Measurements from ENCODE around the gene PMF1. TPM values are rescaled to one million over a fixed set of nuclear protein-coding genes. Genes with fewer than 3 reads are reported as not detected.

The PMF1 gene
- 34.1 TPM for total RNA-seq

DNA sequence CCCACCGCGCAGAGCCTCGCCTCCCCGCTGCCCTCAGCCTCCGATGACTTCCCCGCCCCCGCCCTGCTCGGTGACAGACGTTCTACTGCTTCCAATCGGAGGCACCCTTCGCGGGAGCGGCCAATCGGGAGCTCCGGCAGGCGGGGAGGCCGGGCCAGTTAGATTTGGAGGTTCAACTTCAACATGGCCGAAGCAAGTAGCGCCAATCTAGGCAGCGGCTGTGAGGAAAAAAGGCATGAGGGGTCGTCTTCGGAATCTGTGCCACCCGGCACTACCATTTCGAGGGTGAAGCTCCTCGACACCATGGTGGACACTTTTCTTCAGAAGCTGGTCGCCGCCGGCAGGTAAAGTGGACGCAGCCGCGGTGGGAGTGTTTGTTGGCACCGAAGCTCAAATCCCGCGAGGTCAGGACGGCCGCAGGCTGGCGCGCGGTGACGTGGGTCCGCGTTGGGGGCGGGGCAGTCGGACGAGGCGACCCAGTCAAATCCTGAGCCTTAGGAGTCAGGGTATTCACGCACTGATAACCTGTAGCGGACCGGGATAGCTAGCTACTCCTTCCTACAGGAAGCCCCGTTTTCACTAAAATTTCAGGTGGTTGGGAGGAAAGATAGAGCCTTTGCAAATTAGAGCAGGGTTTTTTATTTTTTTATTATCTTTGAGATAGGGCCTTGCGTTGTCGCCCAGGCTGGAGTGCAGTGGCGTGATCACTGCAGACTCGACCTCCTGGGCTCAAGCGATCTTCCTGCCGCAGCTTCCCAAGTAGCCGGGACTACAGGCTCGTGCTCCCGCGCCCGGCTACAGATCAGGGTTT is at the start of gene PMF1:
PMF1 (plus strand) TSS at position 175 of the 811 bp plus-strand sequence; CDS start at position 184, 9 bp downstream.

DNA sequence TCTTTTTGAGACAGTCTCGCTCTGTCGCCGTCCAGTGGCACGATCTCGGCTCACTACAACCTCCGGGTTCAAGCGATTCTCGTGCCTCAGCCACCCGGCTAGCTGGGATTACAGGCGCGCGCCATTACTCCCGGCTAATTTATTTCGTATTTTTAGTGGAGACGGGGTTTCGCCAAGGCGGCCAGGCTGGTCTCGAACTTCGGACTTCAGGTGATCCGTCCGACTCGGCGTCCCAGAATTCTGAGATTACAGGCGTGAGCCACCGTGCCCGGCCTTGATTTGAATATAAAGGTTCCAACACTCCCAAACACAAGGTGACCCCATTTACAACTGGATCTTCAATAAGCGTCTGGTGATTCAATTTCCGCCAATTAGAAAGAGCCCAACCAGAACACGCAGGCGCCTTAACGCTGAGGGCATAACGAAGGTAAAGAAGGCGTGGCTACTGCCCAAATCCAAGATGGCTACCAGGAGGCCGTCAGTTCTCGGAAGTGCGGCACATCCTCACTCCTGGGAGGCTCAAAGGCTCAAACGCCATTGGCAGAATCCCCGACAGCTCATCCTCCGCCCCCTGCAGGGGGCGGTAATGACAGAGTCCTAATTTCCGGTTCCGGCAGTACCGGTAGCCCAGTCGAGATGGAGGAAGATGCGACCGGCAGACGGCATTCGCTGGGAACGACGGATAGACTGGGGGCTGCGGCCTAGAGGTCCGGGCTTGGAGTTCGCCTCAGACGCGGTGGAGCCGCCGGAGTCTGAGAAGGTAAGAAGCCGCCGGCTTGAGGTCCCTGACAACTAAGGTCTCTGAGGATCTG is 19.1 kb upstream of the PMF1 start, which contains the start of gene SLC25A44:
SLC25A44 (plus strand) TSS at position 617 of the 812 bp plus-strand sequence. CDS start 5,744 bp downstream, outside the sequence.

DNA sequence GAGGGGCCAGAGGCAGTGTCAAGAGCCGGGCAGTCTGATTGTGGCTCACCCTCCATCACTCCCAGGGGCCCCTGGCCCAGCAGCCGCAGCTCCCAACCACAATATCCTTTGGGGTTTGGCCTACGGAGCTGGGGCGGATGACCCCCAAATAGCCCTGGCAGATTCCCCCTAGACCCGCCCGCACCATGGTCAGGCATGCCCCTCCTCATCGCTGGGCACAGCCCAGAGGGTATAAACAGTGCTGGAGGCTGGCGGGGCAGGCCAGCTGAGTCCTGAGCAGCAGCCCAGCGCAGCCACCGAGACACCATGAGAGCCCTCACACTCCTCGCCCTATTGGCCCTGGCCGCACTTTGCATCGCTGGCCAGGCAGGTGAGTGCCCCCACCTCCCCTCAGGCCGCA is 29.1 kb downstream of the PMF1 start, which contains the start of gene BGLAP:
BGLAP (plus strand) TSS at position 259 of the 400 bp plus-strand sequence; CDS start at position 307, 48 bp downstream.

GRCh38 chr1:156247460-156248322 is 34.9 kb downstream of the PMF1 start, which contains the start of gene PAQR6:
TSS of gene PAQR6 (minus strand) at chr1:156248056. CDS start at chr1:156246731, 1,325 bp downstream.

DNA sequence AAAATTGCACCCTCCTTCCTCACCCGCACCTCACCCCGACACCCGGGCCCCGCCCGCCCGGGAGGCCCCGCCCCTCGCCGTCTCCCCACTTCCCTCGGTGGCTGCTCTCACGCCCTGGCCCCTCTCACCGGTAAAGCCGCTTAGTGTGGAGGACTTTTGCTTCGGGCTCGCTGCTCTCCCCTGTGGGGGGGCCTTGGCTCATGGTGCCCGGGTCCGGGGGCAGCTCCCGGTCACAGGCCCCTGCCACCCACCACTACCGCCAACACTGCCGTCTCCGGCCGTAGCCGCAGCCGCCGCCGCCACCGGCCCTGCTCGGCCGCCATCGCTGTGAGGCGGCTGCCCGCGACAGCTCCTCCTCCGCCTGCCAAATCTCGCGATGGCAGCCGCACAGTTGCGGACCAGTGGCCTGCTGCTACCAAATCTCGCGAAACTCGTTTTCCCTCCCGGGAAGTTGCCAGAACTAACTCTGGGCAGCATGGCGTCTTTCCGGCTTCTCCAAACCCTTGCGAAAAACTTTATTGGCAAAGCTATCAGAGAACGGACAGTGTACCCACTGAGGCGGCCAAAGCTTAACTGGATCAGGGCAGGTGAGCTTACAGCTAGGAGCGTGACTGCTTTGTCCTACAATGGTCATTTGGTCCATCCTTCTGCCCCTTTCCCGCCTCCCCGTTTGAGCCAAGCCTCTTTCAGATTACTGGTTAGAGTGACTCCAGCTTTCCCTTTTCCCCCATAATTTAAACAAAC is 69.8 kb downstream of the PMF1 start, which contains the start of gene SMG5:
SMG5 (minus strand) TSS at position 347 of the 744 bp plus-strand sequence; CDS start at position 202, 145 bp downstream.

GRCh38 chr1:156284112-156284511 is 71.3 kb downstream of the PMF1 start, which contains the start of gene TMEM79:
TSS of gene TMEM79 (plus strand) at chr1:156284325. CDS start at chr1:156285227, 902 bp downstream.

Small RNA genes lying within 50 kb of the gene (small RNA-seq; reads per million reads assigned to genes)
- gene RF00568 (ENCODE audit: low replicate concordance), result not detected

Other genes starting within 250 kb of the PMF1 start
- gene ARHGEF2, start 234.5 kb upstream of the PMF1 start, total RNA-seq, result 185 TPM
- 185 TPM for gene SSR2, start 192.1 kb upstream of the PMF1 start, total RNA-seq
- 36.0 TPM for gene UBQLN4, start 159.2 kb upstream of the PMF1 start, total RNA-seq
- gene LAMTOR2, start 158.2 kb upstream of the PMF1 start, total RNA-seq, result 33.2 TPM
- gene RAB25, start 151.8 kb upstream of the PMF1 start, total RNA-seq, result not detected
- 69.5 TPM for gene MEX3A, start 130.5 kb upstream of the PMF1 start, total RNA-seq
- gene LMNA, start 98.3 kb upstream of the PMF1 start, total RNA-seq, result 30.4 TPM
- 34.4 TPM for gene SEMA4A, start 59.4 kb upstream of the PMF1 start, total RNA-seq
- 18.5 TPM for gene SLC25A44, start 18.9 kb upstream of the PMF1 start, total RNA-seq
- 1.9 TPM for gene BGLAP, start 29.2 kb downstream of the PMF1 start, total RNA-seq
- 6.6 TPM for gene PAQR6, start 35.0 kb downstream of the PMF1 start, total RNA-seq
- 50.1 TPM for gene SMG5, start 69.8 kb downstream of the PMF1 start, total RNA-seq
- 2.2 TPM for gene TMEM79, start 71.3 kb downstream of the PMF1 start, total RNA-seq
- gene GLMP, start 82.7 kb downstream of the PMF1 start, total RNA-seq, result 14.1 TPM
- gene VHLL, start 86.3 kb downstream of the PMF1 start, total RNA-seq, result 1.3 TPM
- gene CCT3, start 125.3 kb downstream of the PMF1 start, total RNA-seq, result 302 TPM
- not detected for gene TSACC, start 125.5 kb downstream of the PMF1 start, total RNA-seq
- gene RHBG, start 156.2 kb downstream of the PMF1 start, total RNA-seq, result not detected